Neutrophil (primary cell): Measurements from ENCODE around the gene FAM234B.

Source experiments
- H3K27ac ChIP-seq: fragments of 200-600 bp; sonication (generic); 2 replicates; pipeline ENCODE4 v1.5.1; 2016; ENCODE audit warnings: mild to moderate bottlenecking, moderate library complexity
- H3K27me3 ChIP-seq: fragments of 200-600 bp; sonication (generic); 2 replicates; pipeline ENCODE4 v1.6.0; 2016; ENCODE audit warnings: mild to moderate bottlenecking
- H3K36me3 ChIP-seq: fragments of 200-600 bp; sonication (generic); 2 replicates; pipeline ENCODE4 v1.5.1; 2017
- H3K4me1 ChIP-seq, 2 experiments: fragments of 200-600 bp in 1 of 2; sonication (generic) in 1 of 2; 1 replicate in 1 of 2; 2 replicates in 1 of 2; pipeline versions ENCODE4 v1.5.1 to v1.6.1; 2013 to 2016; ENCODE audit warnings: low read depth in 1 of 2, low read length in 1 of 2, mild to moderate bottlenecking in 1 of 2, moderate library complexity in 1 of 2; ENCODE audit not compliant: control insufficient read depth in 1 of 2, insufficient read depth in 1 of 2
- H3K4me3 ChIP-seq, 2 experiments: fragments of 200-600 bp in 1 of 2; sonication (generic) in 1 of 2; 1 replicate in 1 of 2; 2 replicates in 1 of 2; pipeline ENCODE4 v1.5.1; 2013 to 2016; ENCODE audit warnings: low read depth in 1 of 2, low read length in 1 of 2, mild to moderate bottlenecking in 1 of 2, moderate library complexity in 1 of 2
- H3K9me3 ChIP-seq: fragments of 200-600 bp; sonication (generic); 2 replicates; pipeline ENCODE4 v1.5.1; 2016
- CTCF ChIP-seq: fragments of 200-600 bp; sonication (generic); IDR thresholded peaks from 2 replicates; pipeline ENCODE4 v1.5.1; 2016; ENCODE audit warnings: antibody characterized with exemption

The FAM234B gene

GRCh38 chr12:13093848-13094220 is 49.7 kb downstream of the FAM234B start:
- Histone ChIP-seq H3K9me3 (no peaks in the 10 kb centered on the region), H3K27me3 (no peaks in the 10 kb centered on the region), H3K36me3 (no peaks in the 10 kb centered on the region), H3K4me3 (no peak overlapping the region), H3K27ac (no peak overlapping the region), H3K4me1 (peaks cover 18 to 19% of the 10 kb centered on the region in 2 experiments)
- TF ChIP-seq CTCF, result no peak

DNA sequence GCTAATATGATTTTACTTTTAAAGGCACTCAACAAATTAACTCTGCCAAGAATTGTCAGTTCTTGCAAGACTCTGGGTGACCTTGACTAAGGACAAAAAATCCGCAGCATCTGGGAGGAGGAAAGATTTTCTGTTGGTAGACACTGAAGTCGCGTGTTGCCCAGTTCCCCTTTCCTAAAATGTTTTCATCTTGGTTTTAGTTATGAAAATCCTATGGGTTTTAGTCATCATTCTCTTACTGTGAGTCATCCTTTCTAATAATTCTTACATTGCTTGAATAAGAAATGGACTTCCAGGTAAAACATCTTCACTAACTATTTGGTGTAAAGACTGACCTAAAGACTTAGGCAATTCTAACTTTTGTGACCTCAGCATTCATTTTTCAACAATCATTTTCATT is 50.2 kb downstream of the FAM234B start:
- no peak overlapping the region for H3K4me3 ChIP-seq
- H3K36me3 ChIP-seq, result no peaks in the 10 kb centered on the region
- H3K27me3 ChIP-seq, result no peaks in the 10 kb centered on the region
- peaks cover 21 to 24% of the 10 kb centered on the region in 2 experiments for H3K4me1 ChIP-seq
- no peak for TF ChIP-seq CTCF
- no peaks in the 10 kb centered on the region for H3K9me3 ChIP-seq
- H3K27ac ChIP-seq, result no peak overlapping the region

DNA sequence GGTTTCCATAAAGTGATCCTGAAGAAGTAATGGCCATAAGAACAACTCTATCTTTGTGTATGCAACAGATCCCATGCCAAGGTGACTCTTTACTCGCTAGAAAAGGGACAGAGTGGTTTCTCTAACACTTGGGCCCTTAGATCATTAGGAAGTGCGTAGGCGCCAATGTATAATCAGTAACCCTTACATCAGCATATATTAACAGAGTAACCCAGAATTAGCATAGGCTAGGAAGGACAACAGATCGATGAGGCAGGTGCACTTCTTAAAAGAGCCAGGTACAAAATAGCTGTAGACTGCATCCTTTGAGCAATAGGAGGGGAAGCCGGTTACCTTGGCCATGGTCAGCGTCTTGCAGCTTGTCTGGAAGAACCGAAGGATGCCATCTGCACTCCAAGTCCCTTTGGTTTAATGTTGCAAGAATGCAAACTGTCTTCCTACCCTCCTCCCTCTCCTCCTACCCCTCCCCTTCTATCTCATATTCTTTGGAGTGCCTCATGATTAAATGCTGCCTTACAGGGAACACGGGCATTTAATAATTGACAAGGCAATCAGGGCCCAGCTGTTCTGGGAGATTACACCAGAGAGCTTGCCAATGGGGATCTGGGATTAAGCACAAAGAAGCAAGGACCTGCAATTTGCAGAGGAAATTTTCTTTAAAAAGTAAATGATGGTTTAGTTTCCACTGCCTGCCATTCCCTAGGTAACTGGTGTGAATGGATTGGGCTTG is 51.2 kb downstream of the FAM234B start:
- Histone ChIP-seq H3K36me3 (no peaks in the 10 kb centered on the region), H3K4me1 (peaks cover 22 to 31% of the 10 kb centered on the region in 2 experiments), H3K4me3 (no peak overlapping the region), H3K27me3 (no peaks in the 10 kb centered on the region), H3K27ac (no peak overlapping the region), H3K9me3 (no peaks in the 10 kb centered on the region)
- TF ChIP-seq CTCF, result no peak

- Histone ChIP-seq H3K4me3 (peak overlapping the region; percentile 59 to 69), H3K27ac (peak overlapping the region; percentile 93), H3K4me1 (peaks cover 27 to 46% of the 10 kb centered on the region in 2 experiments), H3K27me3 (no peaks in the 10 kb centered on the region), H3K9me3 (no peaks in the 10 kb centered on the region), H3K36me3 (no peaks in the 10 kb centered on the region)
- no peak for TF ChIP-seq CTCF
Observed at GRCh38 chr12:13097491-13098011, 53.4 kb downstream of the FAM234B start.

GRCh38 chr12:13099066-13099843 is 55.1 kb downstream of the FAM234B start:
- no peaks in the 10 kb centered on the region for H3K27me3 ChIP-seq
- no peaks in the 10 kb centered on the region for H3K9me3 ChIP-seq
- no peak overlapping the region for H3K4me3 ChIP-seq
- peaks cover 27 to 46% of the 10 kb centered on the region in 2 experiments for H3K4me1 ChIP-seq
- H3K36me3 ChIP-seq, result no peaks in the 10 kb centered on the region
- H3K27ac ChIP-seq, result peak overlapping the region; percentile 93
- TF ChIP-seq CTCF, result no peak
